Caco-2 (cell line): ENCODE results near the gene USP16. TPM values are rescaled to one million over a fixed set of nuclear protein-coding genes. Genes with fewer than 3 reads are reported as not detected.

Experiments used
- BruUV-seq: library from RNA; stranded (reverse); fragments of 400-500 nt; replicated peaks from 2 replicates; lab custom pipeline; 2021; lab: Mats Ljungman, UMichigan
- CTCF ChIA-PET: fragments of 300-600 bp; sonication (Branson Sonifier 250); formaldehyde crosslinking; loops from one replicate; lab custom pipeline; 2022; ENCODE audit warnings: antibody characterized with exemption; lab: Charles Lee
- POLR2A ChIA-PET: fragments of 300-600 bp; sonication (Branson Sonifier 250); formaldehyde crosslinking; loops from one replicate; lab custom pipeline; 2022; ENCODE audit warnings: antibody characterized with exemption; lab: Charles Lee
- DNase-seq, 2 experiments: peaks; one replicate each; pipeline versions ENCODE4 v3.0.0 to v3.0.0-alpha.2; 2020 to 2022
- H3K27me3 ChIP-seq: replicated peaks from 2 replicates; pipeline ENCODE4 v1.6.0; 2011; ENCODE audit warnings: low read length; ENCODE audit not compliant: control insufficient read depth, insufficient read depth
- H3K36me3 ChIP-seq: 2 replicates; pipeline ENCODE4 v1.5.1; 2011; ENCODE audit warnings: low read length; ENCODE audit not compliant: control insufficient read depth, insufficient read depth
- H3K4me1 ChIP-seq: fragments of 250-450 bp; sonication (Bioruptor Pico); 2 replicates; pipeline ENCODE4 v1.5.1; 2020; ENCODE audit warnings: mild to moderate bottlenecking
- H3K4me3 ChIP-seq: 2 replicates; pipeline ENCODE4 v1.5.1; 2011; ENCODE audit warnings: low read depth, mild to moderate bottlenecking, control low read depth, low read length
- H3K9me3 ChIP-seq: fragments of 250-450 bp; sonication (Bioruptor Pico); 2 replicates; pipeline ENCODE4 v1.5.1; 2020; ENCODE audit warnings: mild to moderate bottlenecking, moderate library complexity
- H3K27ac Mint-ChIP-seq: one replicate; pipeline ENCODE4 v1.8.0; 2022; ENCODE audit warnings: mixed read lengths; ENCODE audit not compliant: unreplicated experiment
- H3K27me3 Mint-ChIP-seq: one replicate; pipeline ENCODE4 v1.8.0; 2022; ENCODE audit warnings: mixed read lengths; ENCODE audit not compliant: insufficient read depth, unreplicated experiment
- H3K36me3 Mint-ChIP-seq: one replicate; pipeline ENCODE4 v1.8.0; 2022; ENCODE audit warnings: mild to moderate bottlenecking, mixed read lengths; ENCODE audit not compliant: insufficient read depth, unreplicated experiment
- H3K4me1 Mint-ChIP-seq: one replicate; pipeline ENCODE4 v1.8.0; 2022; ENCODE audit warnings: low read depth, mixed read lengths; ENCODE audit not compliant: unreplicated experiment
- H3K4me3 Mint-ChIP-seq: one replicate; pipeline ENCODE4 v1.8.0; 2022; ENCODE audit warnings: mild to moderate bottlenecking, moderate library complexity, mixed read lengths; ENCODE audit not compliant: unreplicated experiment
- H3K9me3 Mint-ChIP-seq: one replicate; pipeline ENCODE4 v1.8.0; 2022; ENCODE audit warnings: mixed read lengths; ENCODE audit not compliant: unreplicated experiment
- CTCF ChIP-seq, 2 experiments: fragments of 200-600 bp in 1 of 2; IDR thresholded peaks; 1 replicate in 1 of 2; 2 replicates in 1 of 2; pipeline versions ENCODE4 v1.5.1 to v1.8.0; 2011 to 2022; ENCODE audit warnings: antibody characterized with exemption in 1 of 2, control low read depth in 1 of 2, inconsistent platforms in 1 of 2, low read depth in 1 of 2, low read length in 1 of 2, mild to moderate bottlenecking in 1 of 2, moderate library complexity in 1 of 2; ENCODE audit not compliant: insufficient read depth in 1 of 2, severe bottlenecking in 1 of 2, unreplicated experiment in 1 of 2
- intact Hi-C: fragments of 100-400 bp; cut with micrococcal nuclease; formaldehyde crosslinking; loops from one replicate; pipeline ENCODE4 v1.10.0; 2022; ENCODE audit not compliant: unreplicated experiment
- total RNA-seq: library from RNA; stranded (reverse); gene quantifications from 2 replicates; pipeline ENCODE4 v1.2.3, GENCODE V29; 2022

Gene USP16
- total RNA-seq, 1 experiment from 2014 or later = 24.2 TPM

GRCh38 chr21:29055080-29055479 lies 30.6 kb downstream of the USP16 start:
- H3K4me3 Mint-ChIP-seq = no peak overlapping the region
- no peaks in the 10 kb centered on the region for H3K4me1 Mint-ChIP-seq
- Histone ChIP-seq H3K27me3 (no peaks in the 10 kb centered on the region), H3K4me1 (no peaks in the 10 kb centered on the region), H3K4me3 (no peak overlapping the region), H3K9me3 (no peaks in the 10 kb centered on the region), H3K36me3 (0 out of 2 replicates have a peak, but pooled peaks cover 1% of the 10 kb centered on the region)
- peaks cover 47% of the 10 kb centered on the region for H3K36me3 Mint-ChIP-seq
- CTCF ChIA-PET = interaction anchor here (0.6 kb wide), 1 partner anchor 422 kb away, joined by 7 read pairs; no protein-coding TSS in a partner anchor
- no TSS peak for BruUV-seq
- POLR2A ChIA-PET = no interaction called here
- no peaks in the 10 kb centered on the region for H3K9me3 Mint-ChIP-seq
- H3K27me3 Mint-ChIP-seq = no peaks in the 10 kb centered on the region
- no peak overlapping the region for H3K27ac Mint-ChIP-seq
- intact Hi-C loops = no loop called here
- DNase-seq = no peak
- no peak for TF ChIP-seq CTCF (IDR thresholded peaks at IDR 0.05; ENCODE audit: insufficient read depth in 1 of 2, low read depth in 1 of 2, low read length in 1 of 2, severe bottlenecking in 1 of 2, unreplicated experiment in 1 of 2)

- no peak overlapping the region for H3K4me3 ChIP-seq
- Mint-ChIP-seq H3K9me3 (no peaks in the 10 kb centered on the region), H3K27ac (no peak overlapping the region), H3K4me3 (no peak overlapping the region), H3K36me3 (peaks cover 57% of the 10 kb centered on the region), H3K4me1 (no peaks in the 10 kb centered on the region), H3K27me3 (no peaks in the 10 kb centered on the region)
- H3K36me3 ChIP-seq = 0 out of 2 replicates have a peak, but pooled peaks cover 1% of the 10 kb centered on the region
- H3K4me1 ChIP-seq = no peaks in the 10 kb centered on the region
- no TSS peak for BruUV-seq
- ChIA-PET CTCF (no interaction called here), POLR2A (no interaction called here)
- intact Hi-C loops = no loop called here
- TF ChIP-seq CTCF (IDR thresholded peaks at IDR 0.05; ENCODE audit: insufficient read depth in 1 of 2, low read depth in 1 of 2, low read length in 1 of 2, severe bottlenecking in 1 of 2, unreplicated experiment in 1 of 2) = no peak
- no peaks in the 10 kb centered on the region for H3K27me3 ChIP-seq
- DNase-seq = no peak
- H3K9me3 ChIP-seq = no peaks in the 10 kb centered on the region
These were observed 31.5 kb downstream of the USP16 start for GRCh38 chr21:29056005-29056404.

- Mint-ChIP-seq H3K4me3 (no peak overlapping the region), H3K27me3 (no peaks in the 10 kb centered on the region), H3K36me3 (peaks cover 63% of the 10 kb centered on the region), H3K27ac (no peak overlapping the region), H3K4me1 (no peaks in the 10 kb centered on the region), H3K9me3 (no peaks in the 10 kb centered on the region)
- ChIA-PET POLR2A (interaction anchor here (0.6 kb wide), 1 partner anchor 33 kb away, joined by 3 read pairs; no protein-coding TSS in a partner anchor), CTCF (no interaction called here)
- H3K4me1 ChIP-seq = no peaks in the 10 kb centered on the region
- H3K36me3 ChIP-seq = 0 out of 2 replicates have a peak, but pooled peaks cover 1% of the 10 kb centered on the region
- intact Hi-C loops = no loop called here
- BruUV-seq = no TSS peak
- H3K27me3 ChIP-seq = no peaks in the 10 kb centered on the region
- no peak overlapping the region for H3K4me3 ChIP-seq
- DNase-seq = no peak
- no peak for TF ChIP-seq CTCF (IDR thresholded peaks at IDR 0.05; ENCODE audit: insufficient read depth in 1 of 2, low read depth in 1 of 2, low read length in 1 of 2, severe bottlenecking in 1 of 2, unreplicated experiment in 1 of 2)
- no peaks in the 10 kb centered on the region for H3K9me3 ChIP-seq
These were observed 32.1 kb downstream of the USP16 start for GRCh38 chr21:29056538-29057050.
